GM19328 (cell line): ENCODE data around the gene TMC6.
"Not testable (repeated sequence)": the region's sequence is repeated elsewhere in the genome, so short reads cannot be mapped to it uniquely, and the experiment has no call there.

Experiments used
- ATAC-seq: cut with Tn5 transposase; IDR thresholded peaks from one replicate; pipeline ENCODE4 v1.9.1; 2021; ENCODE audit warnings: mild to moderate bottlenecking, moderate library complexity; ENCODE audit not compliant: unreplicated experiment

Gene TMC6

DNA sequence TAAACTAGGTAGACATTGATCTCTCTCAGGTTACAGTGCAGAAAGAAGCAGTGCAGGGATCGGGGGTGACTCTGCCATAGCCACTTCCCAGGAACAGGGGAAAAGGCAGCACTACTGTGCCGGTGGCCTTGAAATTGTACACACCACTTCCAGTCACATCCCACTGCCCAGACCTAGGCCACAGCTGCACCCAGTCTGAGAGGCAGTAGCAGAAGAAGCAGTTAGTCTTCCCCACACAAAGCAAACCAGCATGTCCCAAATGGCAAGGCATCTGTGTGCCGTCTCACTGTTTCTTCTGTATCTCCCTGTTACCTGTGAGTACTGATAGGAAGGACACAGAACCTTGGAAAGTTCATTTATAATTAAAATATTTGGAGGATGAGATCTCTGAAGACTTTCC is 47.0 kb downstream of the TMC6 start:
- ATAC-seq: no peak

DNA sequence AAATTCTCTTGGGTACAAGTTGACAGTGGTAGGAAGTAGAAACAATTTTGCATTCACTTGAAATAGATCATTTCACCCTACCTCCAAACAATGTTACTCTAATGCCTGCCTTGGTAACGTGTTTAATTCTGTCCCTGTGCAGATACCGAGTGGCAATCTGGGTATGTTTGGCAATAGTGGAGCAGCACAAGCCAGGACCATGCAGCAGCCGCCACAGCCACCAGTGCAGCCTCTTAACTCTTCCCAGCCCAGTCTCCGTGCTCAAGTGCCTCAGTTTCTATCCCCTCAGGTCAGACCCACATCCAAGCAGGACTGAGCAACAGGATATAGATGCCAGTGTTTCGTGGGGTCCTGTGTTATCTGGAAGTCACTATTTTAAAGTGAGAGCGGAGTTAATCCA is 49.3 kb downstream of the TMC6 start:
- ATAC-seq: no peak

DNA sequence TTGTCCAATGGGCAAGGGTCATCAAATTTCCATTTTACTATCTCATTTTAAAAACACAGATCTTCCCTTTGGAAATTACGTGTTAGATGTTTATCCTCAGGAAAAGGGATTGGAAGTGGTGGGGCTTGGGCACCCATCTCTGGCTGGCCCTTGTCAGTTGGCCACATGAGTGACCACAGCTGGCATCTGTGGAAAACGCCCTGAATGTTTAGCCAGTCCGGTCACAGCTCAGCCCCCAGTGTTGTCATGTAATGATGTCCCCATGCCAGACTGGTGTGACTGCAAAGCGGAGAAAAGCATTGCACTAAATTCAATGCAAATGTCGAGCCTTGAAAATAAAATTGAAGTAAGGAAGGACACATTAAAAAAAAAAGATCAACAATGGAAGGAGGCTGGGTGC is 53.0 kb downstream of the TMC6 start:
- no peak for ATAC-seq

DNA sequence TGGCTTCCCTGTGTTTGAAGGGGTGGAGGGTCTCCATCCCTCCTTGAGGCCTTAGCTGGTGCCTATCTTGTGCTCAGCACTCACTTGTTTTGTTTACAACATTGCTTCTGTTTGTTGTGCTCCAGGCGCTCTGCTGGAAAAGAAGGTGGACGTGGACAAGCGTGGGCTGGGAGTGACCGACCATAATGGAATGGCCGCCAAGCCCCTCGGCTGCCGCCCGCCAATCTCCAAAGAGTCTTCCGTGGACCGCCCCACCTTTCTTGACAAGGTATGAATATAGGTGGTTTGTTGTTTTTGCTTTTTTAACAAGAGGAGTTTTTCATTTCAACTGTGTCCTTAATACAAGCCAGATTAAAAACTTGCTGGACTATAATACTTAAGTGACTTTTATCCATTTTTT is 53.5 kb downstream of the TMC6 start:
- ATAC-seq: no peak

DNA sequence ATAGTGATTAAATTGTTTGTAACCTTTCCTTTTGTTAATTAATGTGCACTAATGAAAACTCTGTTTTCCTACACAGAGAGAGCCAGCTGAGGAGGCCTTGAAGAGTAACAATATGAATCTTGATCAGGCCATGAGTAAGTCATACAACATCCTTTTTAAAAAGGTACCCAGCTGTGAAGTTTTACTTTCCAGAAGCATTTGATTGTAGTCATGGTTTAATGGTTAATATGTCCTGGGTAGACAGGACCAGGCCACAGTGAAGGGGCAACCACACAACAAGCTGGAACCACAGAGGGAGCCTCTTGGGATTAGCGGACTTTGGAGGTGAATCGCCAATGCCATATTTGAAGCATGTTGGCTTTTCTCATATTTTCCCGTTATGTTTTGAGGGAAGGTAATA is 55.6 kb downstream of the TMC6 start:
- ATAC-seq: no peak

DNA sequence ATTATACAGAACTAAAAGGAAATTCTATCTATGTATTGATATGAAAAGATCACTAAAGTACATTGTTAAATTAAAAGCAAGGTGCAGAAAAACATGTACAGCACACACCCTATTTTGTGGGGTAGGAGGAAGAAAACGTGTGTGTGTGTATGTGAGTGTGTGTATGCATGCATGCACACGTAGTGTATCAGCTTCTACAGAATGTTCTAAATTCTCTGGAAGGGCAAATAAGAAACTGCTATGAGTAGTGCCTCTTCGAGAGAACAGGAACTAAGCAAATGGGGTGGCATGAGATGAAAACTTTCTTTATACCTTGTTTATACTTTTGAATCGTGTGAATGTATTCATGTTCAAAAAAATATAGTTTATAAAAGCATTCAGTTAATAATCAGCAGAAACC is 58.9 kb downstream of the TMC6 start:
- ATAC-seq: no peak

DNA sequence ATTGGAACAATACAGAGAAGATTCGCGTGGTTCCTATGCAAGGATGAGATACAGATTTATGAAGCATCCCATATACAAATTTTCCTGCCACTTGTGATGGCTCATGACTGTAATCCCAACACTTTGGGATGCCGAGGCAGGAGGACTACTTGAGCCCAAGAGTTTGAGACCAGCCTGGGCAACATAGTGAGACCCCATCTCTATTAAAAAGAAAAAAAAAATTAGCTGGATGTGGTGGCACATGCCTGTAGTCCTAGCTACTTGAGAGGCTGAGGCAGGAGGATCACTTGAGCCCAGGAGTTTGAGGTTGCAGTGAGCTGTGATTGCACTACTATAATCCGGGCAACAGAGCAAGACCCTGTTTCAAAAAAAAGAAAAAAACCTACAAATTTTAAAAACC is 61.6 kb downstream of the TMC6 start:
- not testable (repeated sequence) for ATAC-seq

DNA sequence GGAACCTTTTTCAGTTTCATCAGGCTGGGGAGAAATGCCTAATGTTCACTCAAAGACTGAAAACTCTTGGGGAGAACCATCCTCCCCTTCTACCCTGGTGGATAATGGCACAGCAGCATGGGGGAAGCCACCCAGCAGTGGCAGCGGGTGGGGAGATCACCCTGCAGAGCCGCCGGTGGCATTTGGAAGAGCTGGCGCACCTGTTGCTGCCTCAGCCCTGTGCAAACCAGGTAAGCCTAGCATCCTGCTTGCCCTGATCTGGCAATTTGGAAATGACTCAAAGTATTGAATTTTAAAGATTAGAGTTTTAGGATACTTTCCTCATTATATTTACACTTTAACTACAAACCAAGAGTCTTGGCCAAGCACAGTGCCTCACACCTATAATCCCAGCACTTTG is 63.8 kb downstream of the TMC6 start:
- ATAC-seq: no peak

DNA sequence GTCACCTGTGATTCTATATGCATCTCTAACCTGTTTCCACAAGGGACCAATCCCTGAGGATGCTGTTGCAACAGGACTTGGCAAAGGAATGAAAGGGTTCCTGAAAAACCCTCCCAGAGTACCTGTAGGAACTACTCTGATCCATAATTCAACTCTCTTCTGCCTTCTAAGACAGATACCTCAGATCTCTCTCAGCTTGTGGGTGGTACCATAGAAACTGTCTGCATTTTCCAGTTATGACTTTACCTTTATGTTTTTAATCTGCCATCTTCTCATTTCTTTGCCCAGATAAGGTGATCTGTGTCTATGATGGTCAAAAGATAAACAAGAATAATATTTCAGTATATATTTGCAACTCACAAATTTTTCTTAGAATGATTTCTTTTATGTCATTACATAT is 65.1 kb downstream of the TMC6 start:
- no peak for ATAC-seq

DNA sequence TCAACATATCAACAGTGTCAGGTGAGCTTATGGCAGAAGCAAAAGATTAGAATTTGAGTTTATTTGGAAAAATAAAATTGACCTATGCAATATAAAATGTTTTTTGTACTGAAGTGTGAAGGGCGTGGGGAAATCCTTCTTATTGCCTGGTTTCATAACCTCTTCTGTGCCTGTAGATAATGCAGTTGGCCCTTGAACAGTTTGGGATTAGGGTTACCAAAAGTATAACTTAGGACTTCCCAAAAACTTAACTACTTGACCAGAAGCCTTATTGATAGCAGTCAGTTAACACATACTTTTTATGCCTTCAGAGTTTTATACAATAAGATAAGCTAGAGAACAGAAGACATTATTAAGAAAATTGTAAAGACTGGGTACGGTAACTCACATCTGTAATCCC is 66.0 kb downstream of the TMC6 start:
- no peak for ATAC-seq
